WERI-Rb-1 (cell line): ENCODE measurements around the gene RASAL1.

ENCODE experiments used
- DNase-seq: peaks from one replicate; pipeline ENCODE4 v3.0.0-alpha.2; 2020
- H3K27ac ChIP-seq: fragments of 250-450 bp; sonication (Bioruptor Pico); 2 replicates; pipeline ENCODE4 v1.5.1; 2020; ENCODE audit warnings: mild to moderate bottlenecking, moderate library complexity
- H3K27me3 ChIP-seq: fragments of 250-450 bp; sonication (Bioruptor Pico); 2 replicates; pipeline ENCODE4 v1.5.1; 2021; ENCODE audit warnings: mild to moderate bottlenecking, low read depth, moderate library complexity; ENCODE audit not compliant: insufficient read depth, severe bottlenecking
- H3K36me3 ChIP-seq: fragments of 250-450 bp; sonication (Bioruptor Pico); 2 replicates; pipeline ENCODE4 v1.5.1; 2020; ENCODE audit warnings: mild to moderate bottlenecking, moderate library complexity
- H3K4me3 ChIP-seq: 2 replicates; pipeline ENCODE4 v1.5.1; 2011; ENCODE audit warnings: low read depth, mild to moderate bottlenecking, control low read depth, low read length
- H3K9me3 ChIP-seq: fragments of 250-450 bp; sonication (Bioruptor Pico); 2 replicates; pipeline ENCODE4 v1.5.1; 2021; ENCODE audit warnings: mild to moderate bottlenecking, moderate library complexity; ENCODE audit not compliant: severe bottlenecking
- TF ChIP-seq, protein P1 (sequence below): IDR thresholded peaks from 2 replicates; pipeline ENCODE4 v1.5.1; 2011; ENCODE audit warnings: low read depth, mild to moderate bottlenecking, control low read depth, inconsistent platforms, low read length

Gene RASAL1

DNA sequence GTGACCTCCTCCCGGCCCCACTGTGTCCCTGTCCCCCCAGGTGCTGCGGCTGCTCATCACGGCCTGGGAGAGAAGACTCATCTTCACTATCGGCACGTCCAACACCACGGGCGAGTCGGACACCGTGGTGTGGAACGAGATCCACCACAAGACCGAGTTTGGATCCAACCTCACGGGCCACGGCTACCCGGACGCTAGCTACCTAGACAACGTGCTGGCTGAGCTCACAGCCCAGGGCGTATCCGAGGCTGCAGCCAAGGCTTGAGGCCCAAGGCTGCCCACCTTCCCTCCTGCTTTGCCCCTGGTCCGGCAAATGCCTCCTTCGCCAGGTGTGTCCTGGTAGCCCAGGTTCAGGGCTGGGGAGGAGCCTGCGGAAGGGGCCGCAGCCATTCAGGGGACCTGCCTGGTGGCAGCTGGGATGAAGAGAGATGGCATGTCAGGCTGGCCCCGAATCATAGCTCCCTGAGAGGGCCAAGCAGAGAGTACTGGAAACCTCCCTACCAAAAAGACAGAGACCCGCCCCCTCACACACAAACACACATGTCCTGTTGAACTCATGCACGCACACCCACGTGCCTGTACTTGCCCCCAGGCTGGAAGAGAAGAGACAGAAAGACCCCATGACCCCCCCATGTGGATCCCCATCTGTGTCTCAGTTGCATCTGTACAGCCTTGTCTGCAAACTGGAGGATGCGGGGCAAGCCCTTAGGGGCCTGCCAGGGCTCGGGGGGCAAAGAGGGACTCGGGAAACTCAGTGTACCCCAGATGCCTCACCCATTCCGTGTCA, 38.7 kb downstream of the RASAL1 start:
- Histone ChIP-seq H3K4me3 (no peak overlapping the region), H3K27ac (no peak overlapping the region), H3K36me3 (peaks cover 7% of the 10 kb centered on the region), H3K27me3 (no peaks in the 10 kb centered on the region), H3K9me3 (no peaks in the 10 kb centered on the region)
- no peak for DNase-seq
- TF ChIP-seq, protein P1, sequence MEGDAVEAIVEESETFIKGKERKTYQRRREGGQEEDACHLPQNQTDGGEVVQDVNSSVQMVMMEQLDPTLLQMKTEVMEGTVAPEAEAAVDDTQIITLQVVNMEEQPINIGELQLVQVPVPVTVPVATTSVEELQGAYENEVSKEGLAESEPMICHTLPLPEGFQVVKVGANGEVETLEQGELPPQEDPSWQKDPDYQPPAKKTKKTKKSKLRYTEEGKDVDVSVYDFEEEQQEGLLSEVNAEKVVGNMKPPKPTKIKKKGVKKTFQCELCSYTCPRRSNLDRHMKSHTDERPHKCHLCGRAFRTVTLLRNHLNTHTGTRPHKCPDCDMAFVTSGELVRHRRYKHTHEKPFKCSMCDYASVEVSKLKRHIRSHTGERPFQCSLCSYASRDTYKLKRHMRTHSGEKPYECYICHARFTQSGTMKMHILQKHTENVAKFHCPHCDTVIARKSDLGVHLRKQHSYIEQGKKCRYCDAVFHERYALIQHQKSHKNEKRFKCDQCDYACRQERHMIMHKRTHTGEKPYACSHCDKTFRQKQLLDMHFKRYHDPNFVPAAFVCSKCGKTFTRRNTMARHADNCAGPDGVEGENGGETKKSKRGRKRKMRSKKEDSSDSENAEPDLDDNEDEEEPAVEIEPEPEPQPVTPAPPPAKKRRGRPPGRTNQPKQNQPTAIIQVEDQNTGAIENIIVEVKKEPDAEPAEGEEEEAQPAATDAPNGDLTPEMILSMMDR: no peak

DNA sequence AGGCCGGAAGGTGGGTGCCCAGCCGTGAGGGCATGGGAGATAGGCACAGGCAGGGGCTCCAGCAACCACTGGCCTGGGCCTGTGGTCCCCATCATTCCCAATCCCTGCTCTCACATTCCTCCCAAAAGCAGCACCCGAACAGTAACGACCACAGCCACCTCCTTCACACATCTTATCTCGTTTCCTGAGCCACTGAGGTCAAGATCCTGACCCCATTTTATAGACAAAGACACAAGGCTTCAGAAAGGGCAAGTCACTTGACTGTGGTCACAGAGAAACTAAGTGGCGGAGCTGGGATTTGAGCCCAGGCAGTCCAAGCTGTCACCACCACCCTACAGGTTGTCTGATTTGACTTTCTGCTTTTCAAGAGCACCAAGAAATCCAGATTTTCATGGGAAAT, 40.2 kb downstream of the RASAL1 start:
- Histone ChIP-seq H3K27ac (no peak overlapping the region), H3K36me3 (peaks cover 7% of the 10 kb centered on the region)

GRCh38 chr12:113094738-113095137, 40.8 kb downstream of the RASAL1 start:
- no peak overlapping the region for H3K4me3 ChIP-seq
- peaks cover 7% of the 10 kb centered on the region for H3K36me3 ChIP-seq
- H3K9me3 ChIP-seq: no peaks in the 10 kb centered on the region
- H3K27ac ChIP-seq: no peak overlapping the region
- no peak for DNase-seq
- TF ChIP-seq, protein P1: no peak
- H3K27me3 ChIP-seq: no peaks in the 10 kb centered on the region

More for the DNA sequence above, 40.2 kb downstream of the RASAL1 start:
- Histone ChIP-seq H3K27me3 (no peaks in the 10 kb centered on the region), H3K4me3 (no peak overlapping the region), H3K9me3 (no peaks in the 10 kb centered on the region)
- TF ChIP-seq, protein P1: no peak
- DNase-seq: no peak

GRCh38 chr12:113093409-113094101, 42.0 kb downstream of the RASAL1 start:
- Histone ChIP-seq H3K9me3 (no peaks in the 10 kb centered on the region), H3K36me3 (peaks cover 7% of the 10 kb centered on the region), H3K27ac (no peak overlapping the region), H3K4me3 (no peak overlapping the region), H3K27me3 (no peaks in the 10 kb centered on the region)
- DNase-seq: no peak
- TF ChIP-seq, protein P1: no peak

DNA sequence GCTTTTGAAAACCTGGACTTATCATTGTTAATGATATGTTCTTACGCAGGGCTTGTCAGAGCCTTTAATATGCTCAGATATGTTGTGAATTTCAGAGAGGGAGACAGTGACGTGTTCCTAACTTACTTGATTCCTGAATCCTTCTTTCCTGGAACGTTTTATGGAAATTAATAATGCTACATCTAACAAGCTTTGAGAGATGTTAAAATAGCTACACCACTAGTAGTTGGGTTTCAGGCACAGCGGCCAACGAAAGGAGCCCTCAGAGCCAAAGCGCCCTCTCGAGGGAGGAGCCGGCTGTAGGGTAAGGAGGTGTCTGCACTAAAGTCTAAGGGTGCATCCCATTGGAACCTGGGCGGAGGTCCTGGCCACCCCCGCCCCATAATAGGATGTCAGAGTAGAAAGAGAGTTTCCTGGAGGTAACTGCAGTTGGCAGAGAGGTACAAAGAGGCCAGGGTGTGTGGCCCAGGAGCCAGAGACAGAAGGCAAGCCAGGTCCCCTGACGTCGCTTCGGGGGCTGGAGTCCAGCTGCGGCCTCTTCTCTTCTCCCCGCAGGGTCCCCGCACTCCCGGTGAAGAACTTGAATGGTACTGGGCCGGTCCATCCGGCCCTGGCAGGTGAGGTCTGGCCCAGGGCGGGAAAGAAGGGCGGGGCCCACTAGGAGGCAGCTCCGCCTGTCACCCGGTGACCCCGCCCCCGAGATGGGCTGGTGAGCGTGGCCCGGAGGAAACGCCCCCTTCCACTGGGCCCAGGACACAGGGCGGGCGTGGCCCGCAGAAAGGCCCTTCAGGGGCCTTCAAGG, 42.8 kb downstream of the RASAL1 start:
- Histone ChIP-seq H3K36me3 (peaks cover 7% of the 10 kb centered on the region), H3K27me3 (no peaks in the 10 kb centered on the region), H3K4me3 (no peak overlapping the region), H3K9me3 (no peaks in the 10 kb centered on the region), H3K27ac (no peak overlapping the region)
- TF ChIP-seq, protein P1: no peak
- no peak for DNase-seq
